Eye (tissue), 1 donor: Measurements from ENCODE around the gene KIAA1614.

Experiments used
- DNase-seq: peaks from one replicate; pipeline ENCODE4 v3.0.0-alpha.2; 2015

Gene KIAA1614, protein sequence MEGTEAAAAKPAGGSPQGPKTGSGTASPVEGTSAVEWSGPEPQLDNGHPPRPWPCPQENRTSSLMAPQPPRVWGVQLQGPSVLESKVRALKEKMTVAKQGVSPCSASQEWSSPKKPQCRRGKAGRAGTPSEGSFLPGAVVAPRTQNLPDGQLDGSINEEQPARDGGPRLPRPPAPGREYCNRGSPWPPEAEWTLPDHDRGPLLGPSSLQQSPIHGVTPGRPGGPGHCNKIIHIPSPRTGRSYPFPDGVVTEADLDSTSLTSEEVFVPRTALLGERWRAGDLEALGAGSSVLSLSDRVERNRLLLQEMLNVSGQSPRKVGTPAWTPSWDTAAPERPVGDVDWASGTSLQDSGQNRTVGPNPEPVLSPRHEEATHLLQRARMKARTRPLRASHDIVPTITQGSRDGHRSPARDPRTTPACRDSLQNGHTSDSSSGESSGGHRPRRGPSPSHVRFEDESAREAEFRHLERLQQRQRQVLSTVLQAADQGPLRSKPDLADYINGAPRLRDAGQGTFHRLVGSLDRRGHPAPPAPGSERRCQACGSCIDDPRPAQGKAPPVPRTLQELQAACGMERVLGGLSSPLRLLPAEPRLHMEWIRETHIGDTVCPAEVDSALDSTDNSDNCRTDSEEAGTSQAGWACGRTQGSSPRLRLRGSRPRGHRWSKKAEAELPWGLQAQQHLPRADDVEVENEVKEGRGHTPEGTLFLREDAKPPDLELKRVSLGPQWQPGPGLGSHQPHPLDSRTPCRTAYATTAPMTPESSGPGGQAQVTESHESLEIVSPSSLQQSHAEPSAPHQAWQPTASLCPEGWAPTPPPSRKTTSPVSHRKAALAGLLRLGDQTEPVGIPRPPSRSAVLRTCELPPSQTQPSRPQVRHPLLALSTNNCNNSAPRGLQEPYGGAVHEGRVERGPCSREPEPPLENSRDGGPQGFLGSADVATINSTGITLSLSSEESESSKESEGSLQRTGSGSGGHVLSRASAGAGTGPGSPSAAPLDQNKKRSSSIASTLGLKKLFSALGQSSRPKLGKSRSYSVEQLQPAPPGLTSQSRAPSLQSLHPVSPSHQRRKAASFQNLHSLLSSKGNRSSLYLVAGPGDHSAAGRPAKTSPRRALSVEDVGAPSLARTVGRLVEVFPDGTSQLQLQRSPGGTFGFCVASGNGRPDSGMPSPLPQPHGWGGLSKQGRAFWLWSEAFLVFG

GRCh38 chr1:180912801-180913565, at the start of gene KIAA1614:
KIAA1614 (plus strand) TSS chr1:180912897; CDS start chr1:180913244, 347 bp downstream.
- DNase-seq: peak; percentile 79

DNA sequence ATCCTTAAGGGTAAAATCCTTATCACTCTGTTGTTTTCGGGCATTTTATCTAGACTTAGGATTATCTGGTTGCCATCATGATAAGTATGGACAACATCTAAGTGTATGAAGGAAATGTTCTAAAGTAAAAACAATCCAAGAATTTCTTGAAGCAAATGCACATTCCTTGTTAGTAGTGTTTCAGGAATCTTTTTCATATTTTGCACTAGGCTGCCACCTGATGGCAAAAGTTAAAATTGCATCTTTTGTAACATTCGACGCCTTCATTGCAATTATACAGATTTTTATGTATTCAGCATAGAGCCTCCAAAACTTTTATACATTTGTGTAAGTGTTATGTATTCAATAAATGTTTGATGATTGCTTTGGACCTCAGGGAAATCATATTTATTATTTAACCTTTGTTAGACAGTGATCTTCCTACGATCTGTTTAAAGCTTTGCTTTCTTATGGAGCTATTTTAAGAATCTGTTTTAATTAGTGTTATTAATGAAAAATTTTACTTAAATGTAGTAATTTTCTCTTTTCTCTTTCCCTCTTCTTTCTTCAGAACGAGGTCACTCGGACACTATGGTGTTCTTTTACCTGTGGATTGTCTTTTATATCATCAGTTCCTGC, 49.4 kb upstream of the KIAA1614 start:
- peak; percentile 91 for DNase-seq

- peak; percentile 77 for DNase-seq
Observed at GRCh38 chr1:180881806-180882509, 30.7 kb upstream of the KIAA1614 start.

DNA sequence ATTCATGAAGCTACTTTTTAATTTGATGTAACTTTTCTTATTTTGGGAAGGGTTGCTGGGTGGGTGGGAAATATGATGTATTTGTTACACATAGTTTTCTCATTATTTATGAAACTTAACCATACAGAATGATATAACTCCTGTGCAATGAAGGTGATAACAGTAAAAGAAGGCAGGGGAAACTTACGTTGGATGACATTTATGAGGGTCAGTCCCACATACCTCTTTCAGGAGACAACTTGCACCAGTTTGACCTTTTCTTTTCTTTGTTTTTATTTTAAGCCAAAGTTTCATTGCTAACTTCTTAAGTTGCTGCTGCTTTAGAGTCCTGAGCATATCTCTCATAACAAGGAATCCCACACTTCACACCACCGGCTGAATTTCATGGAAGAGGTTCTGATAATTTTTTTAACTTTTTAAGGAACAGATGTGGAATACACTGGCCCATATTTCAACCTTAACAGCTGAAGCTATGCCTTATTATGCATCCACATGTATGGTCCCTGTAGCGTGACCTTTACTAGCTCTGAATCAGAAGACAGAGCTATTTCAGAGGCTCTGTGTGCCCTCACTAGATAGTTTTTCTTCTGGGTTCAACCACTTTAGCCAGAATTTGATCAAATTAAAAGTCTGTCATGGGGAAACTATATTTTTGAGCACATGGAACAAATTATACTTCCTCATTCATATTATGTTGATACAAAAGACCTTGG, 28.0 kb upstream of the KIAA1614 start:
- DNase-seq: no peak

DNA sequence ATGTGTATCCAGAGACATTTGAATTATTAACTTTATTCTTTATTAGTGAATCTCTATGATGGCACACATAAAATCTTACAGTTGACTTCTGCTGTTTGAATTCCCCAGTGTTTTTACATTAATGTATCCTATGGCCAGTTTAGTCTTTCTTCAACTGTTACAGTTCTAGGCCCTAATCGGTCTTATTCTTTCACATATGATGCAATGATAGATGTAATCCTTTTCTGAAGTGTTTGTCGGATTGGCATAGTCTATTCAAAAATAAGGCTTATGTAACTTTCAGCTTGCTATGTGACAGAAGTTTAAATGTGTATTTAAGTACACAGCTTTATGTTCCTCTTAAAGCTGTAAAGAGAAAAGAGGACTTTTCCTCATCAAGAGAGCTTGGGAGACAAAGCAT, 26.4 kb upstream of the KIAA1614 start:
- no peak for DNase-seq

DNA sequence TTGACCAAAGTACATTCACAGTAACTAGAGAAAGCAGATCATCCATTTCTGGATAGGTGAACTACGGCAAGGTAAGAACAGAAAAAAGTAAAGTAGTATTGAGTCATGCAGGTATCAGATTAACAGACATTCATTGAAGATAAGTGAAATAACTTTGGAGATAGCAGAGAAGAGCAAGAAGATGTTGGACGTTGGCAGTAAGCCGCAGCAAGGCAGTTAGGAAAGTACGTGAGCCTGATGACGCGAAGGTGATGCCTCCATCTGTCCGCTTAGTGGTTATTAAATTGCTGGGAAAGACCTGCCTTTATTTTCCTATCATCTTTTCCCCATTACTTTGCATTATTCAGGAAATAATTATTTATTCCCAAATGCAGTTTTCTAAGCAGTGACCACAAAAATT, 24.9 kb upstream of the KIAA1614 start:
- no peak for DNase-seq

DNA sequence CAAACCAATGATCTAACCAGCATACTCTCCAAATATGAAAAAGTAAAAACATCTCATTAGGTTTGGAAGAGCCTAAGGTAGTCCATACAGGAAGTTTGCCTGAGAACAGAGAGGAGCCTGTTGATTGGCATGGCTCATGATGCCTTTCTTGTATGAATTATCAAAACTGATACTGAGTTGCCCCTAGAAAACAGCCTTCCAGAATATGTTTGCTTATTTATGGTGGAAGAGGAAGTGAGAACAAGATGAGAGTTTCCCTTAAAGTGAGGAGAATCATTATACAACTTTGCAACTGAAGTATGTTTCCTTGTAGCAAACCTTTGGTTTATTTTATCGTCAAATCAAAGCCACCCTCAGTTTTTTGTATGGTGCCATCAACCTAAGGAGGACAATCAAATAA, 23.8 kb upstream of the KIAA1614 start:
- DNase-seq: no peak

GRCh38 chr1:180889325-180889724, 23.4 kb upstream of the KIAA1614 start:
- no peak for DNase-seq

DNA sequence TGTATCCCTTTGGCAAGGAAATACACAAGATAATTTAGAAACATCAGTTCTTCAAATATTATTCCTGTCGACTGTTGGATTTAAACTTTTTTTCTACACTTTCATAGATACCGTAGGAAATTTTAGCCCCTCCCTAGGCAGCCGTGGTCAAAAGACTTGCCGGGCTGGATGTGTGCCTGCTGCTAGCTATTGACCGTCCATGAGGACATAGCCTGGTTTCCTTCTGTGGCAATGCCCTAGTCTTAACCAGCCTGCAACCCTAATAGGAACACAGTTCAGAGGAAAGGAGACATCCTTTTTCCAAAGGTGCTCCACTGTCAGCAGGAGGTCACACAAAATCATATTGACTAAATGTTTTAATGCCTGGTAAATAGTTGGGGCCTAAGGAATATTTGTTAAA, 20.4 kb upstream of the KIAA1614 start:
- DNase-seq: no peak

- DNase-seq: no peak
Observed at GRCh38 chr1:180892675-180893074, 20.0 kb upstream of the KIAA1614 start.

- DNase-seq: no peak
Observed at GRCh38 chr1:180893614-180894013, 19.1 kb upstream of the KIAA1614 start.

DNA sequence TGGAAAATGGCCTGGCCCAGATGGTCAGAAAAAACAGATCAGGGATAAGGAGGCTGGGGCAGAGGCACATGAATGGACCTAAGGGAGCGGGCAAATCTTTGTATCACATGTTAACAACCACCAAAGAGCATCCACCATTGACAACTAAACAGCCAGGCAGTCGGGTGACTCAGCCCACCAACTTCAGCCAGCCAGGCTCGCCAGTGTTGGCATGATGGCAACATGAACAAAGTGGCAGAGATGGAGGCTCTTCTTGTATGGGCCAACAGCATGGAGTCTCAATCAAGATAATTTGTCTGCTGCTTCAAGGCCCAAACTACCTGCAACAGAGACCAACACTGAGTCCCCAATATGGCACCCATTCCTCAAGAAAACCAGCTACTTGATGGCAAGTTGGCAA, 16.5 kb upstream of the KIAA1614 start:
- DNase-seq: no peak

GRCh38 chr1:180898441-180899219, 14.1 kb upstream of the KIAA1614 start:
- peak; percentile 73 for DNase-seq

DNA sequence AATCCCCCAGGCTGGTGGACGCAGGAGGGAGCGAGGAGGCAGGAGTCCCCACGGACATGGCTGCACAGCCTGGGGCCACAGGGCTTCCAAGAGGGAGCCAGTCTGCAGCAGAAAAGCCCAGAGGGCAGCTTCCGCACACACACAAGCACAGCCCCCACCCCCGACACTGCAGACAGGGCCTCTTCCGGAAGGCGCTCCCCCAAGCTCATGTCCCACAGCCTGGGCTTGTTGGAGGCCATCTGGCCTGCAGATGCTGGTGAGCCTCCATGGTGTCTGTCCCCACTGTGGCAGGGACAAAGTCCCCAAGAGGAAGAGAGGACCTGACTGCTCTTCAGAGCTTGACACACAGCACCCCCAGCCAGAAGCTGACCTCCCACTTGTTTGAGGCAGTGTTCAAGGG, 13.4 kb upstream of the KIAA1614 start:
- DNase-seq: peak; percentile 42

- DNase-seq: no peak
Observed at GRCh38 chr1:180901076-180901990, 11.4 kb upstream of the KIAA1614 start.

DNA sequence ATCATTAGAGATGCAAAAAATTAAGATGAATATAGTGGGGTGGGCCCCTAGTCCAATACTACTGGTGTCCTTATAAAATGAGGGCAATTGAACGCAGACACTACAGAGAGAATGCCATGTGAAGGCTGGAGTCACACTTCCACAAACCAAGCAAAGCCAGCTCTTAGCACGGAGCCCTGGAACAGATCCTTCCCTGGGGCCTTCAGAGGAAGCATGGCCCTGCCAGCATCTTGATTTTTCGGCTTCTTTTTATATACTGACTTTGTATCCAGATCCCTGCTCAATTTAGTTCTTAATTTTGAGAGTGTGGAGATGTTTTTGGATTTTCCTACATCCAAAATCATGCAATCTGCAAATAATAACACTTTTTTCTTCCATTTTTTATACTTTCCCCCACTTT, 10.2 kb upstream of the KIAA1614 start:
- DNase-seq: no peak

DNA sequence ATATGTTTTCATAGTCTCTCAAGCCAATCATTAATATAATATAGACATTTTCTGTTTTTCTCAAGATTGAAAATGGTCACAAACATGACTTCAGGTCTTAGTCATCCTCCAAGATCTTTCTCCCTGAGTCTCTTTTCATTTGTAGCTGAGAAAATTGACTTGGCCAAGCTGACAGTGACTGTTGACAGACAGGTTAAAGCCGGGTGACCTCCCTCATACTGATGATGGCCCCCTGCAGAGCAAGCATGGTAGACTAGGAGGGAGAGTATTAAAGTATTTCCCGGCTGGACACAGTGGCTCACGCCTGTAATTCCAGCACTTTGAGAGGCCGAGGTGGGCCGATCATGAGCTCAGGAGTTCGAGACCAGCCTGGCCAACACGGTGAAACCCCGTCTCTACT, 6.8 kb upstream of the KIAA1614 start:
- DNase-seq: no peak

GRCh38 chr1:180906511-180906910, 6.2 kb upstream of the KIAA1614 start:
- DNase-seq: no peak
